ENCODE results near the gene MAP3K14.

MAP3K14 gene

DNA sequence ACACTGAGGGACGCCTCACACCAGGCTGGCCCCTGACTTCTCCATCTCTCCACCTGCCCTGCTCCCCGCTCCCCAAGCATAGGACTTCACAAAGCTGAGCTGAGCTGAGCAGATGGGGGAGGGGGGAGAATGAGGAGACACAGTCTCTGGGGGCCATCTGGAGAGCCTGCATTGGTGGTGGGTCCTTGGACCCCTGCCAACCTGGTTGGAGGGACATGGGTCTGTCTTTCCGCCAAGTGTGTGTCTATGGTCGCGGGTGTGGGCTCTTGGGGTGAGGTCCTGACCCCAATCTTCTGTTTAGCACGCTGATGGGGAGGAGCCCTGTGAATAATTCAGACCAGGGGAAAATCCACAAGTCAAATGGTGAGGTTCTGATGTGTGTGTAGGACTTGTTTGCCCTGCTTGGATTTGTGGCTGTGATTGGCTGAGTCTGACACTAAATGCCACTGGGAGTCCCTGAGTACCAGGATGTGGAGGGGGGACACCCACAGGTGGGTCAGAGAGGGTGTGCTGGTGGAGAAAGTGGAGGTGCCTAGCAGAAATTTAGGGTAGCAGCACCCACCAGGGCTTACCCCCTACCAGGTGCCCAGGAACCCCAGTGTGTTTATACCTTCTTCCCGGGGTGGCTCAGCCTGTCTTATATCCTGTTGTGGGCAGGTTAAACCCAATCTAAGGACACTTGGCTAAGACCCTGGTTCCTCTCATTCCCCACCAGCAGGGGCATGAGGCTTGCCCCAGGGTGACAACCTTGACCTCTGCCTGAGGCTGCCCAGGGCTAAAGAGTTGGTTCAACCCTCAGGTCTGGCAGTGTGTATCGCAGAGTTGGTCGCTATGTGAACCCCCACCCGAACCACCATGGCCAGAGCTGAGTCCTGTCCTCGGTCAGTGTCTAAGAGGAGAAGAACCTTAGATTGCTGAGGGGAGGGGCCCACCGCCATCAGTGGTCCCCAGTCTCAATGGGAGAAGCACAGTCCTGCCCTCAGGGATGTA is 93.0 kb downstream of the MAP3K14 start:
- DNase-seq (ENCODE audit: low read depth, low spot score), result no peak

DNA sequence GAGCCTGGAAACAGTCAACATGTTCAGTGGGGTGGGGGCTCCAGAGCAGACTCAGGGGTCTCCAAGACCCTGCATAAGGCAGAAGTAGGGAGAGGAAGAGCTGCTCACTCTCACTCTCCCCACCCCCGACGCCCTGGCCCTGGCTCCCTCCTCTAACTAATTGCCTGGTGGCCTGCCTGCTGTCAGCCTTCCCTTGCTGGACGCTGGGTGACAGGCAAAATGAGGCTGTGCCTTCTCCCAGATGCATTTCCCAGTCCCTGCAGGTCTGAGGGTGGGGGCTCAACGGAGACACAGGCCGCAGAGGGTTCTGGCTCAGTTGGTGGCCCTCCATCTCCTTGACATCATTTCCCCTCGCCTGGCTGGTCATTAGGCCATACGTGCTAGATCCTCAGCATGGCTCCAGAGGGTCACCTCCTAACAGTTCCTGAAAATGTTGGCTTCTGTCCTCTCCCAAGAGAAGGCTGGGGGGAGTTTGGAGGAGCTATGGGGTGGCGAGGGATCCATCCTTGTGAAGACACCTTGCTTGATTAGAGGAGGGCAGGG is 93.8 kb downstream of the MAP3K14 start:
- no peak for DNase-seq (ENCODE audit: low read depth, low spot score)

- DNase-seq (ENCODE audit: low read depth, low spot score), result no peak
Observed at GRCh38 chr17:45222289-45222995, 94.4 kb downstream of the MAP3K14 start.

DNA sequence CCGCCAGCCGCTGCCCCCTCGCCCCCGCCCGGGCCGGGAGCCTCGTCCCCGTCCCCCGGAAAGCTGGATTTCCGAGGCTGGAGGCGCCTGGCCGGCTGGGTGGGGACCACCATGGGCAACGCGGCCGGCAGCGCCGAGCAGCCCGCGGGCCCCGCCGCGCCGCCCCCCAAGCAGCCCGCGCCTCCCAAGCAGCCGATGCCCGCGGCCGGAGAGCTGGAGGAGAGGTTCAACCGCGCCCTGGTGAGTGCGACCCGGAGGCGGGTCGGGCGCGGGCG is 94.9 kb downstream of the MAP3K14 start:
- no peak for DNase-seq (ENCODE audit: low read depth, low spot score)

- no peak for DNase-seq (ENCODE audit: low read depth, low spot score)
Observed at GRCh38 chr17:45221081-45222013, 95.5 kb downstream of the MAP3K14 start, which contains the start of gene FMNL1. Gene FMNL1 (plus strand): TSS chr17:45221885. CDS start chr17:45222125, 240 bp downstream.

GRCh38 chr17:45220079-45220478 is 96.7 kb downstream of the MAP3K14 start:
- DNase-seq (ENCODE audit: low read depth, low spot score), result no peak

DNA sequence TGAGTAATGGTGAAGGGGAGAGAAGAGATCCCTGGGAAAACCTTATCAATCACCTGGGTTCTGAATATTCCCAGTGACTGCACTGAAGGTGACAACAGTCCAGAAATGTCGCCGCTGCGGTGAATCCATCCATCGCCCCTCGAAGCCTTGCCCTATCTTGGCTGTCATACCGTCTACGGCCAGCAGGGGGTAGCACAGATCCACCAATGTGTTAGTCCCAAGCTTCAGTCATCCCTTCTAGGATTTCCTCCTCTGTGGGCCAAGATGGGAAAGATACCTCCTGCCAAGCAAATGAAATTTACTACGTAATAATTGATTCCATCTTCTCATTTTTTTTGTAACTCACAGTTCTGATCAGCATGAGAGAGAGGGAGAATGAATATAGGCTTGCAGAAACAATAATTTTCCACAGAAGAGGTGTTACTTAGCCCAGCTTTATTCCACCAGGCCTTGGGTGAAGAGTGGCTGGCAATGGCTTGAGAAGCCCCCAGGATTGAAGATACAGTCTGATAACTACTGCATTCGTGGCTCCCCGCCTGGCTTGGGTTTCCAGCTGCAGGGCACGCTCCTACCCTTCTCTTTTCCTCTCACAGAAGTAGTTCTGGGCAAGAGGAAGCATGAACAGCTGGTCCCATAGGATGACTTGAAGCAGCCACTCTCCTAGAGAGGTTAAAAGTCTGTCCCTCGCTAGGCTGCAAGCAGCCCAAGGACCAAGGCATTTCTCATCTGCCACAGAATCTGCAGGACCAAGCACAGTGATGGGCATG is 97.7 kb downstream of the MAP3K14 start:
- DNase-seq (ENCODE audit: low read depth, low spot score), result peak; percentile 63

Data from smooth muscle cell of the brain vasculature (primary cell).